ENCODE measurements around the gene KLF18.

DNA sequence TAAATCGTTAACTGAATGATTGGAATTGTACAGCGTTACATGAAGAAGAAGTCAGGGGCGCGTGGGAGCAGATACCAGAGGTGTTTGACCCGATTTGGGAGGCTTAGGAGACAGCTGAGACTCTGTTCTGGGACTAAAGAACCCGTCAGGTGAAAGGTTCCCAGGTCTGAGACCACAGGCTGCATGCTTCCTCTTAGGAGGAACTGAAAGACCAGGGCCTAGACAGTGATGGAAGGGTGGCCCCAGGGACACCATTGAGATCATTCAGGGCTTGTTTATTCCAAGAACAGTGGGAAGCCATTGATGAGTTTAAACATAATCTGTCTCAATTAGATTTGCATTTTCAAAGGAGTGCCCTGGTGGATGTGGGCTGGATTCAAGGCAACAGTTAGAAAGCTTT lies 21.9 kb downstream of the KLF18 start:
- no peak for TF ChIP-seq POLR2AphosphoS5 (IDR thresholded peaks at IDR 0.05; ENCODE audit: insufficient read depth, low read depth, low read length)
- TF ChIP-seq POLR2A (IDR thresholded peaks at IDR 0.05; ENCODE audit: low read depth, low read length), result no peak
- TF ChIP-seq, protein P1, sequence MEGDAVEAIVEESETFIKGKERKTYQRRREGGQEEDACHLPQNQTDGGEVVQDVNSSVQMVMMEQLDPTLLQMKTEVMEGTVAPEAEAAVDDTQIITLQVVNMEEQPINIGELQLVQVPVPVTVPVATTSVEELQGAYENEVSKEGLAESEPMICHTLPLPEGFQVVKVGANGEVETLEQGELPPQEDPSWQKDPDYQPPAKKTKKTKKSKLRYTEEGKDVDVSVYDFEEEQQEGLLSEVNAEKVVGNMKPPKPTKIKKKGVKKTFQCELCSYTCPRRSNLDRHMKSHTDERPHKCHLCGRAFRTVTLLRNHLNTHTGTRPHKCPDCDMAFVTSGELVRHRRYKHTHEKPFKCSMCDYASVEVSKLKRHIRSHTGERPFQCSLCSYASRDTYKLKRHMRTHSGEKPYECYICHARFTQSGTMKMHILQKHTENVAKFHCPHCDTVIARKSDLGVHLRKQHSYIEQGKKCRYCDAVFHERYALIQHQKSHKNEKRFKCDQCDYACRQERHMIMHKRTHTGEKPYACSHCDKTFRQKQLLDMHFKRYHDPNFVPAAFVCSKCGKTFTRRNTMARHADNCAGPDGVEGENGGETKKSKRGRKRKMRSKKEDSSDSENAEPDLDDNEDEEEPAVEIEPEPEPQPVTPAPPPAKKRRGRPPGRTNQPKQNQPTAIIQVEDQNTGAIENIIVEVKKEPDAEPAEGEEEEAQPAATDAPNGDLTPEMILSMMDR (IDR thresholded peaks at IDR 0.05; ENCODE audit: extremely low read depth in 1 of 2, insufficient read depth in 1 of 2, low read depth in 1 of 2, low read length in 2 of 2), result no peak
- TF ChIP-seq, protein P2, sequence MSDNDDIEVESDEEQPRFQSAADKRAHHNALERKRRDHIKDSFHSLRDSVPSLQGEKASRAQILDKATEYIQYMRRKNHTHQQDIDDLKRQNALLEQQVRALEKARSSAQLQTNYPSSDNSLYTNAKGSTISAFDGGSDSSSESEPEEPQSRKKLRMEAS (IDR thresholded peaks at IDR 0.05; ENCODE audit: insufficient read depth, insufficient read length), result no peak
- TF ChIP-seq EZH2 (IDR thresholded peaks at IDR 0.05; ENCODE audit: borderline replicate concordance, low read depth, low read length, severe bottlenecking), result no peak
- TF ChIP-seq JUN (IDR thresholded peaks at IDR 0.05; ENCODE audit: borderline replicate concordance, insufficient read depth, insufficient read length, low read depth), result no peak

All from endothelial cell of umbilical vein (primary cell).